ENCODE data around the gene IGSF23. TPM values are rescaled to one million over a fixed set of nuclear protein-coding genes. Genes with fewer than 3 reads are reported as not detected.

IGSF23 gene
- total and polyA plus RNA-seq, 2 of the 13 experiments (the other 11 are each of a cell fraction or from before 2014, with no cell fraction given) = 2.3 to 8.8 TPM

DNA sequence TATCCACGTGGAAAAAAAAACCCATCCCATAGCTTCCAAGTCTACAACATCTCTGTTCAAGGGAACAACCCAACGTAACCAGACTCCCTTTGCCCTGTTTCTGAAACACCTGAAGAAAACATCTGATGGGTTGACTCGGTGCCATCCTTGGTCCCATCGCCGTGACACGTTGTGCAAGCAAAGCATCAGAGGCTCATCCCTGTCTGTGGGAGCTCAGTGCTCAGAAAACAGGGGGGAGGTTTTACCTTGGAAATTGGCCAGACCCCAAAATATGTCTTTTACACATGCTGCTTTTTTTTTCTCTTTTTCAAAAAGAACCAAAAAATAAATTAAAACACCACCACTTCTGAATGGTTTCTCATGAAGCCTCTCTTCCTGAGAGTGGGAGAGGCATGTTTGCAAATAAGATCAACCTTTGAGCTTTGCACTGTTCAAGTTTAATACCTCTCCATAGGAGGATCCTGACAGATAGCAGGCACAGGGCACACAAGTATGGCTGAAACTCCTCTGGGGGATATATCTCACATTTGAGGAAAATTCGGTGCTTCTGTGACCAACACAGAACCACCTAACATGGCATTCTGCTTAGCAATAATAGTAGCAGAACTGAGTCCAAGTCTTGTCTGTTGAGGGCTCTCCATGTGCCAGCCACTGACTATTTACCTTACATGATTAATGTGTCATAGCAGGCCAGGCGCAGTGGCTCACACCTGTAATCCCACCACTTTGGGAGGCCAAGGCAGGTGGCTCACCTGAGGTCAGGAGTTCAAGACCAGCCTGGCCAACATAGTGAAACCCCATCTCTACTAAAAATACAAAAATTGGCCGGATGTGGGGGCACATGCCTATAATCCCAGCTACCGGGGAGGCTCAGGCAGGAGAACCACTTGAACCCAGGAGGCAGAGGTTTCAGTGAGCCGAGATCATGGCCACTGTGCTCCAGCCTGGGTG lies 23.4 kb downstream of the IGSF23 start (continued):
- TF ChIP-seq CHD4 (IDR thresholded peaks at IDR 0.05; ENCODE audit: borderline replicate concordance, low read length) (peak; percentile 65; the same call in 1 of the 2 replicates), ZFP62 (CRISPR knock-in tag; IDR thresholded peaks at IDR 0.05) (no peak), NFKBIZ (CRISPR knock-in tag; IDR thresholded peaks at IDR 0.05) (no peak), ZSCAN22 (CRISPR knock-in tag; IDR thresholded peaks at IDR 0.05) (no peak), PPARG (CRISPR knock-in tag; conservative IDR thresholded peaks at IDR 0.05) (no peak), PRMT3 (CRISPR knock-in tag; IDR thresholded peaks at IDR 0.05; ENCODE audit: borderline replicate concordance, low read depth) (no peak), ELF1 (CRISPR knock-in tag; IDR thresholded peaks at IDR 0.05) (no peak), ZNF33A (CRISPR knock-in tag; IDR thresholded peaks at IDR 0.05; ENCODE audit: borderline replicate concordance) (no peak), ZSCAN20 (CRISPR knock-in tag; IDR thresholded peaks at IDR 0.05; ENCODE audit: borderline replicate concordance) (no peak), HNF4A (CRISPR knock-in tag; IDR thresholded peaks at IDR 0.05) (peak; percentile 95), ESRRA (CRISPR knock-in tag; IDR thresholded peaks at IDR 0.05; ENCODE audit: low read depth) (no peak), KLF9 (CRISPR knock-in tag; IDR thresholded peaks at IDR 0.05; ENCODE audit: low read depth) (no peak), ZC3H13 (CRISPR knock-in tag; IDR thresholded peaks at IDR 0.05) (no peak), ISL2 (CRISPR knock-in tag; IDR thresholded peaks at IDR 0.05) (0 out of 2 replicates have a peak, but pooled peaks have one; percentile 31), AKAP8 (CRISPR knock-in tag; IDR thresholded peaks at IDR 0.05) (no peak), ZMYM3 (CRISPR knock-in tag; IDR thresholded peaks at IDR 0.05) (peak; percentile 40; the same call in 1 of the 2 replicates), KDM6A (CRISPR knock-in tag; IDR thresholded peaks at IDR 0.05; ENCODE audit: low read depth) (no peak), MAFG (CRISPR knock-in tag; IDR thresholded peaks at IDR 0.05) (no peak), ZFP90 (CRISPR knock-in tag; IDR thresholded peaks at IDR 0.05; ENCODE audit: borderline replicate concordance) (peak; percentile 100), ZNF792 (CRISPR knock-in tag; IDR thresholded peaks at IDR 0.05) (0 out of 2 replicates have a peak, but pooled peaks have one; percentile 34), ERF (CRISPR knock-in tag; IDR thresholded peaks at IDR 0.05) (no peak), CENPT (CRISPR knock-in tag; IDR thresholded peaks at IDR 0.05; ENCODE audit: low read depth) (no peak)
- TF ChIP-seq, protein P1, sequence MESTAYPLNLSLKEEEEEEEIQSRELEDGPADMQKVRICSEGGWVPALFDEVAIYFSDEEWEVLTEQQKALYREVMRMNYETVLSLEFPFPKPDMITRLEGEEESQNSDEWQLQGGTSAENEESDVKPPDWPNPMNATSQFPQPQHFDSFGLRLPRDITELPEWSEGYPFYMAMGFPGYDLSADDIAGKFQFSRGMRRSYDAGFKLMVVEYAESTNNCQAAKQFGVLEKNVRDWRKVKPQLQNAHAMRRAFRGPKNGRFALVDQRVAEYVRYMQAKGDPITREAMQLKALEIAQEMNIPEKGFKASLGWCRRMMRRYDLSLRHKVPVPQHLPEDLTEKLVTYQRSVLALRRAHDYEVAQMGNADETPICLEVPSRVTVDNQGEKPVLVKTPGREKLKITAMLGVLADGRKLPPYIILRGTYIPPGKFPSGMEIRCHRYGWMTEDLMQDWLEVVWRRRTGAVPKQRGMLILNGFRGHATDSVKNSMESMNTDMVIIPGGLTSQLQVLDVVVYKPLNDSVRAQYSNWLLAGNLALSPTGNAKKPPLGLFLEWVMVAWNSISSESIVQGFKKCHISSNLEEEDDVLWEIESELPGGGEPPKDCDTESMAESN (CRISPR knock-in tag; conservative IDR thresholded peaks at IDR 0.05) = no peak
- TF ChIP-seq, protein P2, sequence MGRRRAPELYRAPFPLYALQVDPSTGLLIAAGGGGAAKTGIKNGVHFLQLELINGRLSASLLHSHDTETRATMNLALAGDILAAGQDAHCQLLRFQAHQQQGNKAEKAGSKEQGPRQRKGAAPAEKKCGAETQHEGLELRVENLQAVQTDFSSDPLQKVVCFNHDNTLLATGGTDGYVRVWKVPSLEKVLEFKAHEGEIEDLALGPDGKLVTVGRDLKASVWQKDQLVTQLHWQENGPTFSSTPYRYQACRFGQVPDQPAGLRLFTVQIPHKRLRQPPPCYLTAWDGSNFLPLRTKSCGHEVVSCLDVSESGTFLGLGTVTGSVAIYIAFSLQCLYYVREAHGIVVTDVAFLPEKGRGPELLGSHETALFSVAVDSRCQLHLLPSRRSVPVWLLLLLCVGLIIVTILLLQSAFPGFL (CRISPR knock-in tag; IDR thresholded peaks at IDR 0.05) = no peak
